ENCODE measurements around the gene EIF3B.
"Not testable (repeated sequence)": the region's sequence is repeated elsewhere in the genome, so short reads cannot be mapped to it uniquely, and the experiment has no call there.

EIF3B gene

GRCh38 chr7:2354186-2354938, at the start of gene EIF3B:
Gene EIF3B, plus strand, starts transcription at chr7:2354827. Its CDS starts 95 bp downstream, at chr7:2354922.
- peak; percentile 92 for DNase-seq

- DNase-seq: not testable (repeated sequence)
Measured at GRCh38 chr7:2305258-2305657, 49.4 kb upstream of the EIF3B start.

GRCh38 chr7:2306688-2307087, 47.9 kb upstream of the EIF3B start:
- no peak for DNase-seq

GRCh38 chr7:2307690-2308107, 46.9 kb upstream of the EIF3B start:
- DNase-seq: no peak

GRCh38 chr7:2309889-2310331, 44.7 kb upstream of the EIF3B start:
- no peak for DNase-seq

GRCh38 chr7:2312267-2312929, 42.2 kb upstream of the EIF3B start:
- no peak for DNase-seq

- DNase-seq: no peak
Measured at GRCh38 chr7:2313450-2314208, 41.0 kb upstream of the EIF3B start.

- DNase-seq: peak; percentile 92
Measured at GRCh38 chr7:2314209-2314955, 40.2 kb upstream of the EIF3B start, which contains the start of gene SNX8. Gene SNX8, minus strand, starts transcription at chr7:2314441. Its CDS starts 20 bp downstream, at chr7:2314421.

GRCh38 chr7:2314956-2315530, 39.6 kb upstream of the EIF3B start:
- DNase-seq: not testable (repeated sequence)

- no peak for DNase-seq
Measured at GRCh38 chr7:2315787-2316186, 38.8 kb upstream of the EIF3B start.

- DNase-seq: no peak
Measured at GRCh38 chr7:2316578-2316977, 38.0 kb upstream of the EIF3B start.

- DNase-seq: no peak
Measured at GRCh38 chr7:2317556-2318293, 36.9 kb upstream of the EIF3B start.

- DNase-seq: peak; percentile 15
Measured at GRCh38 chr7:2321020-2321419, 33.6 kb upstream of the EIF3B start.

GRCh38 chr7:2325162-2325561, 29.5 kb upstream of the EIF3B start:
- no peak for DNase-seq

GRCh38 chr7:2326951-2327350, 27.7 kb upstream of the EIF3B start:
- no peak for DNase-seq

GRCh38 chr7:2330493-2330892, 24.1 kb upstream of the EIF3B start:
- no peak for DNase-seq

GRCh38 chr7:2331707-2332106, 22.9 kb upstream of the EIF3B start:
- DNase-seq: no peak

- DNase-seq: not testable (repeated sequence)
Measured at GRCh38 chr7:2332606-2333231, 21.9 kb upstream of the EIF3B start.

- DNase-seq: no peak
Measured at GRCh38 chr7:2336626-2337299, 17.9 kb upstream of the EIF3B start.

GRCh38 chr7:2347351-2348063, 7.1 kb upstream of the EIF3B start:
- DNase-seq: not testable (repeated sequence)
